Measurements from ENCODE around the gene CCL13.

DNA sequence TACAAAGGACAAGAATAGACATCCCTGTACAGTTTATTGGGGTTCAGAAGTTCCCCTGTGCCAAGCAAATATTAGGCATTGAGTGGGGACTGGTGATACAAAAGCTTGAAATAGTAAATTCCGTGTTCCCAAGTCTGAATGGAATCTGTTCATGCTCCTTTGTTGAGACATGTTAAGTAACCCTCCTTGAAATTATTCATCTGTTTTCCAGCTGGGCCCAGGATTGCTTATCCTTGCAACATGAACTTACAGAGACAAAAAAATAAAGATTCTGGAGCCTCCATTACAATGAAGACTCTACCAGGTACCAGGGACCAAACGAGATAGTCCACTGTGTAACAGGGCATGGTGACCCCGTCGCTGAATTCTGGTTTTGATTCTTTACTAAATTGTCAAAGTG lies 43.1 kb upstream of the CCL13 start:
- no peak for TF ChIP-seq POLR2A (IDR thresholded peaks at IDR 0.05)
- TF ChIP-seq, protein P1, sequence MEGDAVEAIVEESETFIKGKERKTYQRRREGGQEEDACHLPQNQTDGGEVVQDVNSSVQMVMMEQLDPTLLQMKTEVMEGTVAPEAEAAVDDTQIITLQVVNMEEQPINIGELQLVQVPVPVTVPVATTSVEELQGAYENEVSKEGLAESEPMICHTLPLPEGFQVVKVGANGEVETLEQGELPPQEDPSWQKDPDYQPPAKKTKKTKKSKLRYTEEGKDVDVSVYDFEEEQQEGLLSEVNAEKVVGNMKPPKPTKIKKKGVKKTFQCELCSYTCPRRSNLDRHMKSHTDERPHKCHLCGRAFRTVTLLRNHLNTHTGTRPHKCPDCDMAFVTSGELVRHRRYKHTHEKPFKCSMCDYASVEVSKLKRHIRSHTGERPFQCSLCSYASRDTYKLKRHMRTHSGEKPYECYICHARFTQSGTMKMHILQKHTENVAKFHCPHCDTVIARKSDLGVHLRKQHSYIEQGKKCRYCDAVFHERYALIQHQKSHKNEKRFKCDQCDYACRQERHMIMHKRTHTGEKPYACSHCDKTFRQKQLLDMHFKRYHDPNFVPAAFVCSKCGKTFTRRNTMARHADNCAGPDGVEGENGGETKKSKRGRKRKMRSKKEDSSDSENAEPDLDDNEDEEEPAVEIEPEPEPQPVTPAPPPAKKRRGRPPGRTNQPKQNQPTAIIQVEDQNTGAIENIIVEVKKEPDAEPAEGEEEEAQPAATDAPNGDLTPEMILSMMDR (IDR thresholded peaks at IDR 0.05), result no peak
- peak; percentile 41 to 72 (median 66) for TF ChIP-seq POLR2AphosphoS5 (IDR thresholded peaks at IDR 0.05)
- peak in 1 of 4 donors; percentile 7 for TF ChIP-seq EP300 (IDR thresholded peaks at IDR 0.05)
